HL-60 (cell line): ENCODE measurements around the gene CHPF2.

Experiments used
- DNase-seq, 2 experiments: peaks; one replicate each; pipeline ENCODE4 v3.0.0-alpha.2; 2010 to 2020; ENCODE audit warnings: low read depth in 1 of 2, low spot score in 1 of 2
- H3K27ac ChIP-seq: fragments of 250-450 bp; sonication (Bioruptor Pico); replicated peaks from 2 replicates; pipeline ENCODE4 v1.5.1; 2020; ENCODE audit warnings: mild to moderate bottlenecking, moderate library complexity
- H3K27me3 ChIP-seq: fragments of 250-450 bp; sonication (Bioruptor Pico); 2 replicates; pipeline ENCODE4 v1.5.1; 2021; ENCODE audit warnings: mild to moderate bottlenecking, moderate library complexity; ENCODE audit not compliant: insufficient read depth, poor library complexity, severe bottlenecking
- H3K4me3 ChIP-seq: replicated peaks from 2 replicates; pipeline ENCODE4 v1.5.1; 2011; ENCODE audit warnings: mild to moderate bottlenecking, control low read depth, low read length; ENCODE audit not compliant: insufficient read depth
- CTCF ChIP-seq: IDR thresholded peaks from one replicate; pipeline ENCODE4 v1.5.1; 2011; ENCODE audit warnings: low read length, control low read depth, inconsistent platforms; ENCODE audit not compliant: insufficient read depth
- GABPA ChIP-seq: IDR thresholded peaks from 2 replicates; pipeline ENCODE4 v1.6.1; 2012; ENCODE audit warnings: low read depth
- POLR2AphosphoS5 ChIP-seq: IDR thresholded peaks from 2 replicates; pipeline ENCODE4 v1.6.1; 2012; ENCODE audit warnings: low read depth
- REST ChIP-seq: IDR thresholded peaks from 2 replicates; pipeline ENCODE4 v1.6.1; 2012; ENCODE audit warnings: low read depth; ENCODE audit not compliant: insufficient replicate concordance
- SPI1 ChIP-seq: IDR thresholded peaks from 2 replicates; pipeline ENCODE4 v1.6.1; 2012; ENCODE audit warnings: low read depth, mild to moderate bottlenecking, borderline replicate concordance

The CHPF2 gene

GRCh38 chr7:151248346-151249033 lies 16.2 kb downstream of the CHPF2 start, which contains the start of gene SMARCD3:
Gene SMARCD3 (minus strand): TSS chr7:151248694. CDS start chr7:151248562, 132 bp downstream.
- DNase-seq = no peak
- TF ChIP-seq POLR2AphosphoS5 = no peak
- Histone ChIP-seq H3K27me3 (peaks cover 72% of the 10 kb centered on the region), H3K27ac (no peak within 1 kb of the TSS), H3K4me3 (peak within 1 kb of the TSS; percentile 7; the same call in 1 of the 2 replicates)

- H3K27me3 ChIP-seq = peaks cover 73% of the 10 kb centered on the region
- peak in 1 of 2 experiments; percentile 64 for DNase-seq
- no peak overlapping the region for H3K27ac ChIP-seq
- H3K4me3 ChIP-seq = peak overlapping the region; percentile 7; the same call in 1 of the 2 replicates
- TF ChIP-seq SPI1 = no peak; the same call in 1 of the 2 replicates
- TF ChIP-seq REST = no peak
- TF ChIP-seq GABPA = no peak
- TF ChIP-seq CTCF = no peak
- TF ChIP-seq POLR2AphosphoS5 = no peak
Measured at GRCh38 chr7:151249034-151249731, 16.9 kb downstream of the CHPF2 start.

- Histone ChIP-seq H3K4me3 (no peak overlapping the region), H3K27ac (no peak overlapping the region)
- DNase-seq = no peak
Measured at GRCh38 chr7:151249732-151250072, 17.4 kb downstream of the CHPF2 start.

GRCh38 chr7:151250181-151251132 lies 18.2 kb downstream of the CHPF2 start:
- TF ChIP-seq CTCF (no peak), POLR2AphosphoS5 (no peak)
- no peak for DNase-seq
- Histone ChIP-seq H3K27me3 (peaks cover 66% of the 10 kb centered on the region), H3K27ac (no peak overlapping the region), H3K4me3 (no peak overlapping the region)

More at GRCh38 chr7:151249732-151250072, 17.4 kb downstream of the CHPF2 start:
- TF ChIP-seq CTCF = no peak
- peaks cover 71% of the 10 kb centered on the region for H3K27me3 ChIP-seq
